Fibroblast of mammary gland (primary cell): Measurements from ENCODE around the gene CSF2RB.

Source experiments
- DNase-seq: peaks from one replicate; pipeline ENCODE4 v3.0.0-alpha.2; 2010; ENCODE audit warnings: low read depth
- H3K4me3 ChIP-seq: 2 replicates; pipeline ENCODE4 v1.5.1; 2011; ENCODE audit warnings: low read depth, mild to moderate bottlenecking, low read length, moderate library complexity; ENCODE audit not compliant: control insufficient read depth
- CTCF ChIP-seq: conservative IDR thresholded peaks from 2 replicates; pipeline ENCODE4 v1.5.1; 2011; ENCODE audit warnings: low read depth, low read length, inconsistent platforms; ENCODE audit not compliant: control insufficient read depth, insufficient read depth

Gene CSF2RB

DNA sequence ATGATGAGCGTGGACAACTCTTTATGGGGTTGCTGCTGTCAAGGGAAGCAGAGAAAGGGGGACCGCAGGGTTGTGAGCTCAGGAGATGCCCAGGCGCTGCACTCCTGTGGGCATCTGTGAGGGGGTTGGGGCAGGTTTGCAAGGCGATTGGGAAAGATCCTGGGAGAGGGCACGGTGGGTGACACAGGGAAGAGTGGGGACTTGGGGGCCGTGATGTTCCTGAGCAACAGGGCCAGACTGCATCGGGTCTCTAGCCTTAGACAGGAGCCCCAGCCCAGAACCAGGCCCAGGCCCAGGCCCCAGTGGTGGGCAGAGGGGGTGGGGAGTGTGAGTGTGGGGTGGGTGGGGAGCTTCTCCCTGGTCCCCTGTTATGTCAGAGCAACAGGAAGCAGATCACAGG lies 38.3 kb downstream of the CSF2RB start:
- no peak for DNase-seq
- no peak for TF ChIP-seq CTCF
- H3K4me3 ChIP-seq: no peak overlapping the region

DNA sequence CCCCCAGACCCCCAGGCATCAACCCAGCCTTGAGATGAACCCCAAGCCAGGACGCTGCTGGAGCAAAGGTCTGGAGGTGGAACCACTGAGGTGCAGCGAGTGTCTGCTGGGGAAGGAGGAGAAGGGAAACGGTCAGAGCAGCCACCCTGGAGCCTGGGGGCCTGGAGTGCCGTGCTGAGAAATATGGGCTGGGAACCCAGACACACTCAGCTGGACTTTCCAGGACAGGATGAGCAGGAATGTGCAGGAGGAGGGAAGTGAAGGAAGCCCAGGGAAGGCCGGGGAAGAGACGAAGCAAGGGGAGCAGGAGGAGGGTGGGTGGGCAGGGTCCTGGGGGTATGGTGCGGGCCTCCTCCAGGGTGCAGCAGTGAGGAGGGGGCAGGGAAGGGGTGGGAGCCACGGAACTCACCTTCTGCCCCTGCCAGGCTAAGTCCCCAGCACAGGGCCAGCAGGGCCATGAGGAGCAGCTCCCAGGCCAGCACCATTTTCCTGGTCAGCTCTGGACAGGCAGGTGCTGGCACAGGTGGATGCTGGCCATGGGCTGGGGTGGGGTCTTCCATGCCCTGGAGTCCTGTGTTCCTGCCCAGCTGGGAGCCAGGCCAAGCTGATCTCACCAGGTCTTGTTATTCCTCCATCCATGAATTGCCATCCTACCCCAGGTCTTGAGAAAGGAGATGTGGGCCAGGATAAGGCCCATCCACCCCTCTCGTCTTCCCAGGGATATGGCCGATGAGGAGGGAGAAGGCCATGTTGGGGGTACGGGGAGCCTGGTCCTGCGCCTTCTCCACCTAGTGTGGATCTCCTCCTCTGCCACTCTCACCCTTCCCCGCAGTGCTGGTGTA lies 40.0 kb downstream of the CSF2RB start:
- H3K4me3 ChIP-seq: no peak overlapping the region
- TF ChIP-seq CTCF: no peak
- no peak for DNase-seq

- no peak for TF ChIP-seq CTCF
Measured at GRCh38 chr22:36954251-36955014, 41.0 kb downstream of the CSF2RB start.

GRCh38 chr22:36955691-36956090 lies 42.3 kb downstream of the CSF2RB start:
- no peak for TF ChIP-seq CTCF
- no peak for DNase-seq

More at GRCh38 chr22:36954251-36955014, 41.0 kb downstream of the CSF2RB start:
- H3K4me3 ChIP-seq: no peak overlapping the region
- no peak for DNase-seq

GRCh38 chr22:36958366-36958765 lies 44.9 kb downstream of the CSF2RB start:
- H3K4me3 ChIP-seq: no peak overlapping the region
- no peak for DNase-seq
- no peak for TF ChIP-seq CTCF

More at GRCh38 chr22:36955691-36956090, 42.3 kb downstream of the CSF2RB start:
- H3K4me3 ChIP-seq: no peak overlapping the region

- DNase-seq: no peak
- no peak overlapping the region for H3K4me3 ChIP-seq
- no peak for TF ChIP-seq CTCF
Measured at GRCh38 chr22:36961626-36962025, 48.2 kb downstream of the CSF2RB start.
